Measurements from ENCODE around the gene EHD4. TPM values are rescaled to one million over a fixed set of nuclear protein-coding genes. Genes with fewer than 3 reads are reported as not detected.

Gene EHD4
- total RNA-seq, 1 experiment from 2014 or later = 20.8 TPM

DNA sequence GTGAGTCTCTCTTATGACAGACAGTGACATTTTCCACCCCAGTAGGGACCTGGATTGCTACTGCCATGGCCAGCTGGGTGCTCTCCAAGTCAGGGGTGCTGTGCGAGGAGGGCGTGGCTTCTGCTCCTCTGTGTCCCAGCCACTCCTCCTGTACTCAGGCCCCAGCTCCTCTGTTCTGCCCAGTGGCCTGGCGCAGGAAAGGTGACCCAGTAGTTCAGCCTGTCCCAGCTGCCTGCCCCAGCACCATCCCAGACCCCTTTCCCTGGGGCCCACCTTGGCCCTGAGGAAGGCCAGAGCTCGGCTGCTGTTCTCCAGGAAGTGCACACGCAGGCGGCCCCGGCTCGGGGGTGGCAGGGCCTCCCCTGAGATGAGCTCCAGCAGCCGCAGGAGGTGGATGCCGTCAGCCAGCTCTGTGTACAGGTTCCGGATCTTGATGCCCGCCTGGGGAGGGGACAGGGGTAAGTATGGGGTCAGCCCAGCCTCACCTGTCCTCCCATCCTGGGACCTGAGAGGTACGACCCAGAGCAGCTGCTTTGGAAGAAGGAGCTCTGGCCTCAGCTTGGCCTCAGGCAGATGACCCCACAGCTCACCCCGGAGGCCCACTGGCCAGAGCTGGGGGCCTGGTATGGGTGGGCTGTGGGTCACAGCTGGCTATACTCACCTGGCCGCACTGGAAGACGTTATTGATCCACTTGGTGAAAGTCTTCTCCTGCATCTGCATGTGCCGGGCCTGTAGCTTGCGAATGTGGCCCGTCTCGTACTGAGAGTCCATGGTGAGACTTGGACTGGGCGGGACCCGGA, 79.5 kb downstream of the EHD4 start:
- Histone ChIP-seq H3K4me1 (peaks cover 53% of the 10 kb centered on the region), H3K27ac (peak overlapping the region; percentile 85), H3K36me3 (no peaks in the 10 kb centered on the region; the same call in 1 of the 2 replicates)

DNA sequence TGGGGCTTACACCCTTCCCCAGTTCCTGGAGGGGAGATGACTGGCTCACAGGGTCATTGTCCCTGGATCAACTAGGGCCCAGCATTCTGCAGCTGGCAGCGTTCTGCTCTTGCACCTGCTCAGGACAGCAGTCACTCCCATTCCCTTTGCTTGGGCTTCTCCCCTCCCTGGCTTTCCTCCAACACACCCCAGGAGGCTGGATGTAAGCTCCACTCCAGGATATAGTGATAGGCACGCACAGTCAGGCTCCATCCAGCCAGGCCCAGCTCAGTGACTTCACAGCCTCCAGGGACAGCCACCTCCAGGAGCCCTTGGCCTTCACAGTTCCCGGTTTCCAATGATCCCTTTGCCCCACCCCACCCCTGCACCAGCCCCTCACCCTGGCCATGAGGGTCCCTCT, 80.4 kb downstream of the EHD4 start:
- peak; percentile 91 to 94 for DNase-seq
- peak overlapping the region; percentile 85 for H3K27ac ChIP-seq
- no peaks in the 10 kb centered on the region for H3K36me3 ChIP-seq
- H3K4me1 ChIP-seq = peaks cover 53% of the 10 kb centered on the region
- H3K4me3 ChIP-seq = no peak overlapping the region
- no peaks in the 10 kb centered on the region for H3K27me3 ChIP-seq
- no peaks in the 10 kb centered on the region for H3K9me3 ChIP-seq (replicated peaks)

More for the DNA sequence above, 79.5 kb downstream of the EHD4 start:
- Histone ChIP-seq H3K27me3 (no peaks in the 10 kb centered on the region), H3K4me3 (peak overlapping the region; percentile 13), H3K9me3 (replicated peaks) (no peaks in the 10 kb centered on the region)
- peak; percentile 39 to 53 for DNase-seq

DNA sequence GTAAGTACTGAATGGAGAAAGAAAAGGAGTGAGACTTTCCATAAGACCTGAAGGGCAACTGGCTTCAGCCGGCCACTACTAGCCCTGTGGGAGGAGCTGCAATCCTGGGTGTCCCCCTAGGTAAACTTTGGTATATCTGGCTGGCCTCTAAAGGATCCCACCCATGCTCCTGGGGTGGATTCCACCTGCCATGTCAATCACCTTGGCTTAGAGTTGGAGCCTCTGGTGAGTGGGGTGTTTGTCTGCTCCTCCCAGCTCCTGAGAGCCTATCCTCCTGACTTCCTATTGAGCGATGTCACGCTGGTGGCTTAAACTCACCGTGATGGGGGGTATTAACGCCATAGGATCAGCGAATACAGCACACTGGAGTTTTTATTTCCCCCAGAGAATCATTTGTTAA, 81.1 kb downstream of the EHD4 start:
- H3K4me3 ChIP-seq = no peak overlapping the region; the same call in 1 of the 2 replicates
- DNase-seq = peak; percentile 84 to 94
- no peaks in the 10 kb centered on the region for H3K36me3 ChIP-seq
- H3K27me3 ChIP-seq = no peaks in the 10 kb centered on the region
- H3K4me1 ChIP-seq = peaks cover 53% of the 10 kb centered on the region
- H3K27ac ChIP-seq = peak overlapping the region; percentile 85
- H3K9me3 ChIP-seq (replicated peaks) = no peaks in the 10 kb centered on the region

DNA sequence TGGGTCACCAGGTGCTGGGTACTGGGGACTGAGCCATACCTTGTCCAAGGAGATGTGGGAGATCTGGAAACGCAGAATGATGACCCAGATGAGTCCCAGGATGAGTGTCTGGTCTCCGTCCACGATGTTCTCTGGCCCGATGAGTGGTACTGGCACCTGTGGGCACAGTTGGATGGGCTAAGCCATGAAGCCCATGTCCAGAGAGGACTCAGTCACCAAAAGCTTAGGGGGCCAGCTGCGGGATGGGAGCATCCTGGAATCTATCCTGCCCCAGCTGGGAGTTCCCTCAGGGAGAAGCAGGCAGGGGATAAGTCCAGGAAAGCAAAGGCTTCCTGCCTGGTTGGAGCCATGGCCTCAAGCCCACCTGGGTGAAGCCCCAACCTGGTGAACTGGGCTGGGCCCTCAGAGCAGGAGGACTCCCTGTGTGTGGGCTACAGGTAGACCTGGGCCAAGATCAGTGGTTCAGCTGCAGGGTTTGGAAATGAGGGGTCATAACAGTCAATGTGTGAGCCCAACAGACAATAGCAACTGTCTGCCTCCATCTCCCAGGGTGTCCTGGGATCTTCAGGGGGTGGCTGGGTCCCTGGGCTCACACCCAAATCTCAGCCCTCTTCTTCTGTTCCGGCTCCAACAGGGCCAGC, 82.2 kb downstream of the EHD4 start:
- Histone ChIP-seq H3K27me3 (no peaks in the 10 kb centered on the region), H3K27ac (peak overlapping the region; percentile 85; the same call in 1 of the 2 replicates), H3K9me3 (replicated peaks) (no peaks in the 10 kb centered on the region), H3K4me1 (peaks cover 48% of the 10 kb centered on the region), H3K4me3 (no peak overlapping the region), H3K36me3 (no peaks in the 10 kb centered on the region)
- no peak for DNase-seq

DNA sequence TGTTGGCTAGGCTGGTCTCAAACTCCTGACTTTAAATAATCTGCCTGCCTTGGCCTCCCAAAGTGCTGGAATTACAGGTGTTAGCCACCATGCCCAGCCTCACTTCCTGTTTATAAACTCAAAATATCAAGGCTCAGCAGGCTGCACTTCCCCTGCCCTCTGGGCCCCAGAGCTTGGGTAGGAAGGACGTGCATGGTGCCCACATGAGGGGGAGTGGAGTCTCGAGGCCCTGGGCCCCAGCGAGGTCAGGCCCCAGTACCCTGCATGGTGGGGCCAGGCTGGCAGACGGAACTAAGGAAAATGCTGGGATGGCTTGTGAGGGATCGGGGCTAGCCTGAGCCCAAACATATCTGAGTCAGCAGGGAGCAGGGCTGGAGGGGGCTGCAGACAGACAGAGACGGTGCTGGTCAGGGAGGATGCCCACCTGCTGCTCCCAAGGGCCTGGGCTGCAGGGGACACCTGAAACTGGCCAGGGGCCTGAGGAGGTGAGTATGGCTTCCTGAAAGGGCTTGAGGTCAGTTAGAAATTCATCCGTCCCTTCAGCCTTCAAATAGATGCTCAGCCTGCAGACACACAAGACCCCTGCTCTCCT, 83.6 kb downstream of the EHD4 start:
- no peak for DNase-seq
- no peak overlapping the region for H3K27ac ChIP-seq

DNA sequence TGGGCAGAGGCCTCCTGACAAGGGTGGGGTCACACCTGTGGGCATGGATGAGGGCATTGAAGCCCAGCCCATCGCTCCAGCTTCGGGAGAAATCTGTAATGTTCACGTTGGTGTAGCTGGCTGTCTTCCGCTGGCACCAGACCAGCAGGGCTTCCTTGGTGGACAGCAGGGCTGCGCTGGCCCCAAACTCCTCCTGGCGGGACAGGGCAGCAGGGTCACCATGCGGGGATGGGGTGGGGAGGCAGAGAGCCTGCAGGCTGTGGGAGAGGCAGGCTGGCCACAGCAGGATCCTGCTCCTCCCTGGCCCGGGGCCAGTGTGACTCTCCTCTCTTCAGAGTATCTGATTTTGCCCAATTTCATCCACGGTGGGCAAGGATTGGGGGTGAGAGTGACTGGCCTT, 84.5 kb downstream of the EHD4 start:
- Histone ChIP-seq H3K36me3 (no peaks in the 10 kb centered on the region), H3K4me3 (no peak overlapping the region), H3K4me1 (peaks cover 27% of the 10 kb centered on the region), H3K27ac (no peak overlapping the region), H3K27me3 (no peaks in the 10 kb centered on the region), H3K9me3 (replicated peaks) (no peaks in the 10 kb centered on the region)
- DNase-seq = no peak

More for the DNA sequence above, 83.6 kb downstream of the EHD4 start:
- peaks cover 35% of the 10 kb centered on the region for H3K4me1 ChIP-seq
- no peaks in the 10 kb centered on the region for H3K27me3 ChIP-seq
- H3K9me3 ChIP-seq (replicated peaks) = no peaks in the 10 kb centered on the region
- no peaks in the 10 kb centered on the region for H3K36me3 ChIP-seq
- H3K4me3 ChIP-seq = no peak overlapping the region

DNA sequence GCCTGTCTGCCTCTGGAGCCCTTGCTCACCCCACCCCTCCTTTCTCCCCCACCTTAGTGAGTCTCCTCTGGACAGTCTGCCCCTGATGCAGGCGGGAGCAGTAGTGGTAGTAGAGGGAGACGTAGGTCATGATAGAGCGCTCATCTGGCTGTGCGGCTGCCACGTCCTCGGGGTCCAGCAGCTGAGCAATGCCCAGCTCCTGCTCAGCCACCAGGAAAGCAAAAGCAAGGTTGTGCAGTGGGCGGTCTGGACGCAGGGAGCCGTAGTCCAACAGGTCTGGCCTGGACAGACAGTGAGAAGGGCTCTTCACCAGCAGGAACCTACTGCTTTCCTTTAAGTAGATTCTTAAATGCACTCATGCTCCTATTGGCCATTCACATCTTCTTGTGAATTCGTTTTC, 85.2 kb downstream of the EHD4 start:
- peaks cover 20% of the 10 kb centered on the region for H3K4me1 ChIP-seq
- DNase-seq = no peak
- H3K27me3 ChIP-seq = no peaks in the 10 kb centered on the region
- H3K4me3 ChIP-seq = no peak overlapping the region
- no peaks in the 10 kb centered on the region for H3K9me3 ChIP-seq (replicated peaks)
- H3K27ac ChIP-seq = no peak overlapping the region
- H3K36me3 ChIP-seq = no peaks in the 10 kb centered on the region

DNA sequence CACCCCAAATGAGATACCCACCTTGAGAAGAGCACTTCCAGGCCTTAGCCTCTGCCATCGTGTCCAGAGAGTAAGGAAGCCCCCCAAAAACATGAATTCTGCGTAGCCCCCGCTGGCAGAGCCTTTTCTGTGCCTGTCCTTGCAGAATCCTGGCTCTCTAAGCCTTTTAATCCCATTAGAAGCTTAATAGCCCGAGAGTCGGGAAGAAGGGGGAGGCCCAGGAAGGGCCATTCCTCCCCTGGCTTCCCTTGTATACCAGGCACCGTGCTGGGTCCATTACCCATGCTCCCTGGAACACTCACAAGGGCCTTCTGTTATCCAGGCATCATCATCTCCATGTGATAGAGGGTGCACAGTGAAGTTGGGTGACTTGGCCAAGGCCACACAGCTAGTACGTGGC, 85.6 kb downstream of the EHD4 start:
- no peak overlapping the region for H3K27ac ChIP-seq
- H3K4me3 ChIP-seq = no peak overlapping the region
- DNase-seq = no peak
- H3K36me3 ChIP-seq = no peaks in the 10 kb centered on the region
- H3K9me3 ChIP-seq (replicated peaks) = no peaks in the 10 kb centered on the region
- H3K4me1 ChIP-seq = peaks cover 15% of the 10 kb centered on the region
- no peaks in the 10 kb centered on the region for H3K27me3 ChIP-seq

DNA sequence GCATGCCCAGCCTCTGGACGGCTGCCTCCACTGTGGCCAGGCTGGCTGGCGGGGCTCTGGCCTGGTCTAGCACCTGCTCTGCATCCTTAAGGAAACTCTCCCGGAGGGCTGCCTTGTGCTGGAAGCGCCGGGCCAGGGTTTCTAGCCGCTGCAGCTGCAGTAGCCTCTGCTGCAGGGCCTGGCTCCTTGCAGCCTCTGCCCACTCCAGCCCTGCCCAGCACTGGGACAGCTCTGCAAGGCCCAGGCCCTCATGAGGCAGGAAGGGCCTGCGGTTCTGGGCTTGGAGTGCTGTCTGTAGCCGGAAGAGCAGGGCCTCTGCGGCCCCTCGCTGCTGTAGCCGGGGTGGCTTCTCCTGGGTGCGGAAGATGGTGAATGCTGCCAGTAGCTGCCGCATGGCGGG, 86.5 kb downstream of the EHD4 start:
- Histone ChIP-seq H3K27me3 (no peaks in the 10 kb centered on the region), H3K9me3 (replicated peaks) (no peaks in the 10 kb centered on the region), H3K4me1 (peaks cover 6% of the 10 kb centered on the region), H3K4me3 (no peak overlapping the region), H3K36me3 (no peaks in the 10 kb centered on the region), H3K27ac (no peak overlapping the region)
- DNase-seq = no peak

DNA sequence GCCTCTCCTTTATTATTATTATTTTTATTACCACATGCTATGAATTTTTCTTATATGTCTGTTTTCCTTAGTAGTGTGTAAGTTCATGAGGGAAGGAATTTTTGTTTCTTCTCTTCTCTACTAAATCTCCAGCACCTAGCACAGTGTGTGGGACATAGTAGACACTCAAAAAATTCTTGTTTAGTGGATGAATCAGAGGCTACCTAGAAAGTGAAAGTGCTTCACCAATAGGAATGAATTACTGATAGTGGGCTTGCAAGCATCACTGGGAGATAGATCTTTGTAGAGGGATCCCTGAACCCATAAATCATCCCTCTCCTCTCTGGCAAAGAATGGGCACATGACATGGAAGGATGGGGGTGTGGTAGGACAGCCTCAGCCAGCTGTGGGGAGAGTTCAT, 87.0 kb downstream of the EHD4 start:
- H3K36me3 ChIP-seq = no peaks in the 10 kb centered on the region
- DNase-seq = no peak
- no peaks in the 10 kb centered on the region for H3K9me3 ChIP-seq (replicated peaks)
- H3K4me1 ChIP-seq = peaks cover 1% of the 10 kb centered on the region; the same call in 1 of the 2 replicates
- no peak overlapping the region for H3K27ac ChIP-seq
- H3K27me3 ChIP-seq = no peaks in the 10 kb centered on the region
- H3K4me3 ChIP-seq = no peak overlapping the region

DNA sequence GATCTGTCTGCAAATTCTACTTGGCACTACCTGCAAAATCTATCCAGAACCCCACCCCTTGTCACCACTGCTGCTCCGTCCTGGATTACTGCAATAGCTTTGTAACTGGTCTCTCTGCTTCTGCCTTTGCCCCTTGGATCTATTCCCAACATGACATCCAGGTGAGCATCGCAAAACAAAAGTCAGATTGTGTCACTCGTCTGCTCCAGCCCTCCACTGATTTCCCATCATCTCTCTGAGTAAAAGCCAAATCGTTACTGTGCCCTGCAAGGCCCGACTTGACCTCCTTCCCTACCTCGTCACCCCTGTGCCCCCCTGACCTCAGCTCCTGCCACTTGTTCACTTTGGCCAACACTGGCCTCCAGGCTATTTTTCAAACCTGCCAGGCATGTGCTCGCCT, 87.9 kb downstream of the EHD4 start:
- H3K4me1 ChIP-seq = no peaks in the 10 kb centered on the region
- H3K9me3 ChIP-seq (replicated peaks) = no peaks in the 10 kb centered on the region
- DNase-seq = no peak
- no peaks in the 10 kb centered on the region for H3K27me3 ChIP-seq
- H3K27ac ChIP-seq = no peak overlapping the region
- H3K36me3 ChIP-seq = no peaks in the 10 kb centered on the region
- no peak overlapping the region for H3K4me3 ChIP-seq

DNA sequence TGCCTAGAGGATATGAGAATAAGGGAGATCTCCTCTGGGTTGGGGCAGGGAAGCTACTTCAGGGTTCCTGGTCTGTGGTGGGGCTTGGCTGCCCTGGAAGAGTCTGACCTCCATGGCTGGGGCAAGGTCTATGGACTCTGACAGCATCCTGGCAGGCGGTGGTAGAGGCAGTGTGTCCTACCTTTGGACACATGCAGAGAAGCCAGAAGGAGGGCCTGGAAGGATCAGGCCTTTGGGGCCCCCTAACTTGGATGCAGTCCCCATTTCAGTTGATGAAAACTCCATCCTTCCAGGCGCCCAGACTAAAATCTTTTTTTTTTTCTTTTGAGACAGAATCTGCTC, 88.9 kb downstream of the EHD4 start:
- H3K4me3 ChIP-seq = no peak overlapping the region
- H3K27ac ChIP-seq = no peak overlapping the region
- peaks cover 1% of the 10 kb centered on the region; the same call in 1 of the 2 replicates for H3K4me1 ChIP-seq
- H3K36me3 ChIP-seq = no peaks in the 10 kb centered on the region
- no peaks in the 10 kb centered on the region for H3K9me3 ChIP-seq (replicated peaks)
- DNase-seq = no peak
- no peaks in the 10 kb centered on the region for H3K27me3 ChIP-seq

DNA sequence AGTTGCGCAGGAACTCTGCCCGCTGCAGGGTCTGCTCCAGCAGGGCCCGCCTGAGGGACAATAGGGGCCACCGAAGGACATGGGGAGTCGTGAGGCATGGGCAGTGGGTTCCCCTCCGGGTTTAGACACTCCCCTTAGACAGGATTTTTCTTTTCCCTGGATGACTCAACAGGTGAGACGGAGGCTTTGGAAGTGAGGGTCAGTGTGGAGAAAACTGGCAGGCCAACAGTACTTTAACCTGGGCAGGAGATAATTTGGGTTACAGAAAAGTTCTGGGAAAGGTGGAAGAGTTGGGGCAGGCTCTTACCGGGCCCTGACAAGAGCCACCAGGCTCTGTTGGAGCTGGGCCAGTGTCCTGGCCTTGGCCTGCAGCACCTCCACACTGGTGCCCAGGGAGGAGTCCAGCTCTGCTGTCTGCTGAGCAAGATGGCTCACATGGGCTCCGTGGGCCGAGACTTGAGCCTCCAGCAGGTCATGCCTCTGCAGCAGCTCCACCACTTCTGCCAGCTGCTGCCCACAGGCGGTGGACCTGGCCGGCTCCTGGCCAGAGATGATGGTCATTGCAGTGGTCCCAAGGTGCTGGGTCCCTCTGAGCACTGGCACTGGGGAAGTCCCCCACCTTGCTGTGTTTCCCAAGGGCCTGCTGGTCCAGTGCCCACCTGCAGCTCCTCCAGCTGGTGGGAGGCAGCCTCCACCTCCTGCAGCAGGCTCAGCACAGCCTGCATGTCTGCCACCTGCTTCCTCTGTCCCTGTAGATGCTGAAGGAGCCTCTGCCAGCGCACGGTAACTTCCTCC, 89.5 kb downstream of the EHD4 start:
- Histone ChIP-seq H3K4me1 (peaks cover 6% of the 10 kb centered on the region; the same call in 1 of the 2 replicates), H3K27me3 (no peaks in the 10 kb centered on the region), H3K27ac (no peak overlapping the region), H3K4me3 (no peak overlapping the region), H3K9me3 (replicated peaks) (no peaks in the 10 kb centered on the region), H3K36me3 (no peaks in the 10 kb centered on the region)
- no peak for DNase-seq

DNA sequence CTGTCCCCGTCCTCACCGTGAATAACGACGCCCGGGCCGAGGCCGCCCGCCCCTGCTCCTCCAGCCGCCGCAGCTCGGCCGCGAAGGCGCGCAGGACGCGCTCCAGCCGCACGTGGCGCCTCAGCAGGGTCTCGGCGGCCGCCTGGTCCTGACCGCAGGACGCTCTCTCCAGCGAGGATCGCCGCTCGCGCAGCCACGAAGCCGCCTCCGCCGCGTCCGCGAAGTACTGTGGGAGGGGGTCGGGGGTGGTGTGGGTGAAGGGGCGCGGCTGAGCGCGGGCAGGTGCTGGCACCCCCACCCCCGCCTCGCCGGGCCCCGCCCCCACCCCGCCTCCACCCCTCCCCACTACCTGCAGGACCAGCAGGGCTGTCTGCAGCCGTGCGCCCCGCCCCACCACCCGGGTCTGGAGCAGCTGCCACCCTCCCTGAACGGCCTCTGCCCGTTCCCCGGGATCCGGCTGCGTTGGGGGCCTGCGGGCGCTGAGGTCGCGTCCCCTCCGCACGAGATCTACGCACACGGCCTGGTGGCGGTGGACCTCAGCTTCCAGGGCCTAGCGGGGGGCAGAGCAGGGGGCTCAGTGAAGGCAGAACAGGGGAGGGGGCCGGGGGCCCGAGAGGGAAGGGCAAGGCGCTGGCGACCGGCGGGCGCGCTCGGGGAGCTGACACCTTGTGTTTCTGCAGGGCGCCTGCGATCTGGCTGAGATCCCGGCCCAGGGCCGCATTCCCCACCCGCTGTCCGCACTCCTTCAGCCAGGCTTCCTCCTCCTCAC, 90.3 kb downstream of the EHD4 start:
- Histone ChIP-seq H3K27me3 (no peaks in the 10 kb centered on the region; the same call in 1 of the 2 replicates), H3K4me3 (no peak overlapping the region)
- no peak for DNase-seq

More for the DNA sequence above, 90.3 kb downstream of the EHD4 start:
- Histone ChIP-seq H3K27ac (no peak overlapping the region), H3K36me3 (no peaks in the 10 kb centered on the region), H3K9me3 (replicated peaks) (no peaks in the 10 kb centered on the region), H3K4me1 (peaks cover 6% of the 10 kb centered on the region; the same call in 1 of the 2 replicates)

Data from SJCRH30 (cell line).